Mammary epithelial cell (primary cell): Measurements from ENCODE around the gene NOL12.

ENCODE experiments used
- EZH2 ChIP-seq: IDR thresholded peaks from 2 replicates; pipeline ENCODE4 v1.6.1; 2012; ENCODE audit warnings: low read length, inconsistent platforms, borderline replicate concordance
- TF ChIP-seq, protein P1 (sequence below), 2 donors: IDR thresholded peaks in 1 of 2; conservative IDR thresholded peaks in 1 of 2; 2 replicates each; pipeline ENCODE4 v1.5.1; 2011 to 2012; ENCODE audit warnings: inconsistent platforms in 2 of 2, low read length in 2 of 2, mild to moderate bottlenecking in 2 of 2, control low read depth in 1 of 2, low read depth in 1 of 2; ENCODE audit not compliant: insufficient read depth in 1 of 2; ENCODE audit errors: extremely low read depth in 1 of 2

DNA sequence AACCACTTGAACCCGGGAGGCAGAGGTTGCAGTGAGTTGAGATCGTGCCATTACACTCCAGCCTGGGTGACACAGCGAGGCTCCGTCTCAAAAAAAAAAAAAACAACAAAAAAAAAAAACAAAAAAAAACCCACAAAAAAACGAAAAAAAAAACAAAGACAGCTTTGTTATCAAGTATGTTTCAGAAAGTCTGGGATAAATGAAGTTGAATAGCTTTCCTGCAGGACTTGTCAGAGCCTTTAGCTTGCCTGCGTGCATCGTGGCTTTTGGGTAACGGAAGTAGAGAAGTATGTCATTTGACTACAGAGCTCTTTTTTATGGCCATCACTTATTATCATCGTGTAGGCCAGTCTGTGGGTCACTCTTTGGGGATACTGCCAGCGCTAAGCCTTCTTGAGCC is 25.3 kb downstream of the NOL12 start:
- TF ChIP-seq, protein P1, sequence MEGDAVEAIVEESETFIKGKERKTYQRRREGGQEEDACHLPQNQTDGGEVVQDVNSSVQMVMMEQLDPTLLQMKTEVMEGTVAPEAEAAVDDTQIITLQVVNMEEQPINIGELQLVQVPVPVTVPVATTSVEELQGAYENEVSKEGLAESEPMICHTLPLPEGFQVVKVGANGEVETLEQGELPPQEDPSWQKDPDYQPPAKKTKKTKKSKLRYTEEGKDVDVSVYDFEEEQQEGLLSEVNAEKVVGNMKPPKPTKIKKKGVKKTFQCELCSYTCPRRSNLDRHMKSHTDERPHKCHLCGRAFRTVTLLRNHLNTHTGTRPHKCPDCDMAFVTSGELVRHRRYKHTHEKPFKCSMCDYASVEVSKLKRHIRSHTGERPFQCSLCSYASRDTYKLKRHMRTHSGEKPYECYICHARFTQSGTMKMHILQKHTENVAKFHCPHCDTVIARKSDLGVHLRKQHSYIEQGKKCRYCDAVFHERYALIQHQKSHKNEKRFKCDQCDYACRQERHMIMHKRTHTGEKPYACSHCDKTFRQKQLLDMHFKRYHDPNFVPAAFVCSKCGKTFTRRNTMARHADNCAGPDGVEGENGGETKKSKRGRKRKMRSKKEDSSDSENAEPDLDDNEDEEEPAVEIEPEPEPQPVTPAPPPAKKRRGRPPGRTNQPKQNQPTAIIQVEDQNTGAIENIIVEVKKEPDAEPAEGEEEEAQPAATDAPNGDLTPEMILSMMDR (conservative IDR thresholded peaks at IDR 0.05 in 1 of 2, IDR thresholded peaks at IDR 0.05 in 1 of 2; ENCODE audit: extremely low read depth in 1 of 2, insufficient read depth in 1 of 2, low read depth in 1 of 2, low read length in 2 of 2): no peak
- no peak for TF ChIP-seq EZH2
